GM12878 (cell line): ENCODE results near the gene HEXA.

ENCODE experiments used
- EP300 ChIP-seq, 2 experiments: fragments of 150-350 bp in 1 of 2; IDR thresholded peaks; 2 replicates each; pipeline ENCODE4 v1.6.1; 2011 to 2012; ENCODE audit warnings: low read depth in 2 of 2, low read length in 2 of 2, borderline replicate concordance in 1 of 2, improper control_type of control experiment in 1 of 2, inconsistent platforms in 1 of 2; ENCODE audit not compliant: control insufficient read depth in 1 of 2
- HDAC6 ChIP-seq: fragments of 200-600 bp; sonication (generic); IDR thresholded peaks from one replicate; pipeline ENCODE4 v1.8.0; 2017; ENCODE audit warnings: antibody characterized with exemption; ENCODE audit not compliant: unreplicated experiment
- MTA2 ChIP-seq: fragments of 450-650 bp; IDR thresholded peaks from 2 replicates; pipeline ENCODE4 v1.6.1; 2016; ENCODE audit warnings: low read depth, mild to moderate bottlenecking, moderate library complexity
- MXI1 ChIP-seq: fragments of 150-350 bp; IDR thresholded peaks from 2 replicates; pipeline ENCODE4 v1.6.1; 2011; ENCODE audit warnings: low read depth, mild to moderate bottlenecking, inconsistent platforms, low read length, improper control_type of control experiment
- POLR2A ChIP-seq: IDR thresholded peaks from 2 replicates; pipeline ENCODE4 v1.6.1; 2011; ENCODE audit warnings: low read depth, mild to moderate bottlenecking, low read length
- POLR2AphosphoS5 ChIP-seq: IDR thresholded peaks from 2 replicates; pipeline ENCODE4 v1.6.1; 2011; ENCODE audit warnings: mild to moderate bottlenecking, low read length, inconsistent platforms
- RAD21 ChIP-seq: IDR thresholded peaks from 2 replicates; pipeline ENCODE4 v1.6.1; 2011; ENCODE audit warnings: mild to moderate bottlenecking, low read depth, low read length, moderate library complexity; ENCODE audit not compliant: insufficient read depth
- SMARCA5 ChIP-seq: fragments of 450-650 bp; IDR thresholded peaks from 2 replicates; pipeline ENCODE4 v1.6.1; 2017; ENCODE audit warnings: mild to moderate bottlenecking
- TCF7 ChIP-seq: IDR thresholded peaks from 2 replicates; pipeline ENCODE4 v1.6.1; 2014; ENCODE audit warnings: antibody characterized with exemption, borderline replicate concordance
- TF ChIP-seq, protein P1 (sequence below): fragments of 150-350 bp; IDR thresholded peaks from 2 replicates; pipeline ENCODE4 v1.6.1; 2016; ENCODE audit warnings: low read depth, low read length
- TF ChIP-seq, protein P2 (sequence below): IDR thresholded peaks from 2 replicates; pipeline ENCODE4 v1.6.1; 2012; ENCODE audit warnings: low read depth, low read length, improper control_type of control experiment
- TF ChIP-seq, protein P3 (sequence below): fragments of 450-650 bp; IDR thresholded peaks from 2 replicates; pipeline ENCODE4 v1.6.1; 2018; ENCODE audit warnings: mild to moderate bottlenecking, low read depth, moderate library complexity; ENCODE audit not compliant: partially characterized antibody
- TF ChIP-seq, protein P4 (sequence below): IDR thresholded peaks from 2 replicates; pipeline ENCODE4 v1.6.1; 2011; ENCODE audit warnings: borderline replicate concordance, low read depth, mild to moderate bottlenecking, moderate library complexity, low read length; ENCODE audit not compliant: insufficient read depth, poor library complexity, severe bottlenecking
- TF ChIP-seq, protein P5 (sequence below), 3 experiments: IDR thresholded peaks in 2 of 3; conservative IDR thresholded peaks in 1 of 3; 2 replicates each; pipeline ENCODE4 v1.5.1; 2011; ENCODE audit warnings: low read depth in 3 of 3, low read length in 3 of 3, mild to moderate bottlenecking in 3 of 3, control low read depth in 2 of 3, moderate library complexity in 2 of 3, inconsistent platforms in 1 of 3, mixed read lengths in 1 of 3; ENCODE audit not compliant: control insufficient read depth in 2 of 3, insufficient read depth in 1 of 3; ENCODE audit errors: extremely low read depth in 1 of 3

DNA sequence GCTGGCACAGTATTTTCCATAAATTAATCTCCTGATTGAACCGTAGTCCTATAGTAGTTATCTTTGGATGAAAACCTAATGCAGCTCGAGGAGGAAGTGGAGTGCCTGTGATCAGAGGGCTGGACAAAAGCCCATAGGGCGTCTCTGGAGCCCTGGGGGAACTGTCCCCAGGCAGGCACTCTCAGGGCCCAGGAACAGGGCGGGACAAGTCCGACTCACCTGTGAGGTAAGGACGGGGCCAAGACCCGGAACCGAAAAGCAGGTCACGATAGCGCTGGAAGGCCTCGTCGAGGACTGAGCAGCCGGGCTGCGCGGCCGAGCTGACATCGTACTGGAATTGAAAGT, 341 bp downstream of the HEXA start:
- TF ChIP-seq EP300 (IDR thresholded peaks at IDR 0.05; ENCODE audit: borderline replicate concordance in 1 of 2, control insufficient read depth in 1 of 2, low read depth in 2 of 2, low read length in 2 of 2) = no peak
- TF ChIP-seq, protein P1, sequence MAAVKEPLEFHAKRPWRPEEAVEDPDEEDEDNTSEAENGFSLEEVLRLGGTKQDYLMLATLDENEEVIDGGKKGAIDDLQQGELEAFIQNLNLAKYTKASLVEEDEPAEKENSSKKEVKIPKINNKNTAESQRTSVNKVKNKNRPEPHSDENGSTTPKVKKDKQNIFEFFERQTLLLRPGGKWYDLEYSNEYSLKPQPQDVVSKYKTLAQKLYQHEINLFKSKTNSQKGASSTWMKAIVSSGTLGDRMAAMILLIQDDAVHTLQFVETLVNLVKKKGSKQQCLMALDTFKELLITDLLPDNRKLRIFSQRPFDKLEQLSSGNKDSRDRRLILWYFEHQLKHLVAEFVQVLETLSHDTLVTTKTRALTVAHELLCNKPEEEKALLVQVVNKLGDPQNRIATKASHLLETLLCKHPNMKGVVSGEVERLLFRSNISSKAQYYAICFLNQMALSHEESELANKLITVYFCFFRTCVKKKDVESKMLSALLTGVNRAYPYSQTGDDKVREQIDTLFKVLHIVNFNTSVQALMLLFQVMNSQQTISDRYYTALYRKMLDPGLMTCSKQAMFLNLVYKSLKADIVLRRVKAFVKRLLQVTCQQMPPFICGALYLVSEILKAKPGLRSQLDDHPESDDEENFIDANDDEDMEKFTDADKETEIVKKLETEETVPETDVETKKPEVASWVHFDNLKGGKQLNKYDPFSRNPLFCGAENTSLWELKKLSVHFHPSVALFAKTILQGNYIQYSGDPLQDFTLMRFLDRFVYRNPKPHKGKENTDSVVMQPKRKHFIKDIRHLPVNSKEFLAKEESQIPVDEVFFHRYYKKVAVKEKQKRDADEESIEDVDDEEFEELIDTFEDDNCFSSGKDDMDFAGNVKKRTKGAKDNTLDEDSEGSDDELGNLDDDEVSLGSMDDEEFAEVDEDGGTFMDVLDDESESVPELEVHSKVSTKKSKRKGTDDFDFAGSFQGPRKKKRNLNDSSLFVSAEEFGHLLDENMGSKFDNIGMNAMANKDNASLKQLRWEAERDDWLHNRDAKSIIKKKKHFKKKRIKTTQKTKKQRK = no peak
- no peak for TF ChIP-seq POLR2A
- TF ChIP-seq, protein P2, sequence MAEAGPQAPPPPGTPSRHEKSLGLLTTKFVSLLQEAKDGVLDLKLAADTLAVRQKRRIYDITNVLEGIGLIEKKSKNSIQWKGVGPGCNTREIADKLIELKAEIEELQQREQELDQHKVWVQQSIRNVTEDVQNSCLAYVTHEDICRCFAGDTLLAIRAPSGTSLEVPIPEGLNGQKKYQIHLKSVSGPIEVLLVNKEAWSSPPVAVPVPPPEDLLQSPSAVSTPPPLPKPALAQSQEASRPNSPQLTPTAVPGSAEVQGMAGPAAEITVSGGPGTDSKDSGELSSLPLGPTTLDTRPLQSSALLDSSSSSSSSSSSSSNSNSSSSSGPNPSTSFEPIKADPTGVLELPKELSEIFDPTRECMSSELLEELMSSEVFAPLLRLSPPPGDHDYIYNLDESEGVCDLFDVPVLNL = no peak
- no peak for TF ChIP-seq HDAC6
- no peak for TF ChIP-seq POLR2AphosphoS5
- TF ChIP-seq, protein P3, sequence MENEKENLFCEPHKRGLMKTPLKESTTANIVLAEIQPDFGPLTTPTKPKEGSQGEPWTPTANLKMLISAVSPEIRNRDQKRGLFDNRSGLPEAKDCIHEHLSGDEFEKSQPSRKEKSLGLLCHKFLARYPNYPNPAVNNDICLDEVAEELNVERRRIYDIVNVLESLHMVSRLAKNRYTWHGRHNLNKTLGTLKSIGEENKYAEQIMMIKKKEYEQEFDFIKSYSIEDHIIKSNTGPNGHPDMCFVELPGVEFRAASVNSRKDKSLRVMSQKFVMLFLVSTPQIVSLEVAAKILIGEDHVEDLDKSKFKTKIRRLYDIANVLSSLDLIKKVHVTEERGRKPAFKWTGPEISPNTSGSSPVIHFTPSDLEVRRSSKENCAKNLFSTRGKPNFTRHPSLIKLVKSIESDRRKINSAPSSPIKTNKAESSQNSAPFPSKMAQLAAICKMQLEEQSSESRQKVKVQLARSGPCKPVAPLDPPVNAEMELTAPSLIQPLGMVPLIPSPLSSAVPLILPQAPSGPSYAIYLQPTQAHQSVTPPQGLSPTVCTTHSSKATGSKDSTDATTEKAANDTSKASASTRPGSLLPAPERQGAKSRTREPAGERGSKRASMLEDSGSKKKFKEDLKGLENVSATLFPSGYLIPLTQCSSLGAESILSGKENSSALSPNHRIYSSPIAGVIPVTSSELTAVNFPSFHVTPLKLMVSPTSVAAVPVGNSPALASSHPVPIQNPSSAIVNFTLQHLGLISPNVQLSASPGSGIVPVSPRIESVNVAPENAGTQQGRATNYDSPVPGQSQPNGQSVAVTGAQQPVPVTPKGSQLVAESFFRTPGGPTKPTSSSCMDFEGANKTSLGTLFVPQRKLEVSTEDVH = no peak
- no peak for TF ChIP-seq TCF7
- no peak for TF ChIP-seq SMARCA5
- TF ChIP-seq, protein P4, sequence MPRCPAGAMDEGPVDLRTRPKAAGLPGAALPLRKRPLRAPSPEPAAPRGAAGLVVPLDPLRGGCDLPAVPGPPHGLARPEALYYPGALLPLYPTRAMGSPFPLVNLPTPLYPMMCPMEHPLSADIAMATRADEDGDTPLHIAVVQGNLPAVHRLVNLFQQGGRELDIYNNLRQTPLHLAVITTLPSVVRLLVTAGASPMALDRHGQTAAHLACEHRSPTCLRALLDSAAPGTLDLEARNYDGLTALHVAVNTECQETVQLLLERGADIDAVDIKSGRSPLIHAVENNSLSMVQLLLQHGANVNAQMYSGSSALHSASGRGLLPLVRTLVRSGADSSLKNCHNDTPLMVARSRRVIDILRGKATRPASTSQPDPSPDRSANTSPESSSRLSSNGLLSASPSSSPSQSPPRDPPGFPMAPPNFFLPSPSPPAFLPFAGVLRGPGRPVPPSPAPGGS = no peak
- TF ChIP-seq, protein P5, sequence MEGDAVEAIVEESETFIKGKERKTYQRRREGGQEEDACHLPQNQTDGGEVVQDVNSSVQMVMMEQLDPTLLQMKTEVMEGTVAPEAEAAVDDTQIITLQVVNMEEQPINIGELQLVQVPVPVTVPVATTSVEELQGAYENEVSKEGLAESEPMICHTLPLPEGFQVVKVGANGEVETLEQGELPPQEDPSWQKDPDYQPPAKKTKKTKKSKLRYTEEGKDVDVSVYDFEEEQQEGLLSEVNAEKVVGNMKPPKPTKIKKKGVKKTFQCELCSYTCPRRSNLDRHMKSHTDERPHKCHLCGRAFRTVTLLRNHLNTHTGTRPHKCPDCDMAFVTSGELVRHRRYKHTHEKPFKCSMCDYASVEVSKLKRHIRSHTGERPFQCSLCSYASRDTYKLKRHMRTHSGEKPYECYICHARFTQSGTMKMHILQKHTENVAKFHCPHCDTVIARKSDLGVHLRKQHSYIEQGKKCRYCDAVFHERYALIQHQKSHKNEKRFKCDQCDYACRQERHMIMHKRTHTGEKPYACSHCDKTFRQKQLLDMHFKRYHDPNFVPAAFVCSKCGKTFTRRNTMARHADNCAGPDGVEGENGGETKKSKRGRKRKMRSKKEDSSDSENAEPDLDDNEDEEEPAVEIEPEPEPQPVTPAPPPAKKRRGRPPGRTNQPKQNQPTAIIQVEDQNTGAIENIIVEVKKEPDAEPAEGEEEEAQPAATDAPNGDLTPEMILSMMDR (IDR thresholded peaks at IDR 0.05 in 2 of 3, conservative IDR thresholded peaks at IDR 0.05 in 1 of 3; ENCODE audit: control insufficient read depth in 2 of 3, extremely low read depth in 1 of 3, insufficient read depth in 1 of 3, low read depth in 3 of 3, low read length in 3 of 3) = no peak
- TF ChIP-seq RAD21 = no peak
- TF ChIP-seq MXI1 = no peak
- TF ChIP-seq MTA2 = no peak
